Measurements from ENCODE around the gene TMEM232.

TMEM232 gene

GRCh38 chr5:110618941-110619340, 107.5 kb downstream of the TMEM232 start:
- H3K9me3 ChIP-seq (ENCODE audit: control insufficient read depth, insufficient read depth, low read length) = no peaks in the 10 kb centered on the region
- no peaks in the 10 kb centered on the region for H3F3A ChIP-seq (ENCODE audit: control insufficient read depth, insufficient read depth)
- H3K4me2 ChIP-seq (ENCODE audit: low read length) = no peak overlapping the region
- H3K27me3 ChIP-seq (ENCODE audit: control insufficient read depth, low read length) = no peaks in the 10 kb centered on the region
- H3K9me2 ChIP-seq (replicated peaks; ENCODE audit: control insufficient read depth, low read length) = no peaks in the 10 kb centered on the region
- no peak overlapping the region for H3K4me3 ChIP-seq (ENCODE audit: low read length)
- H3K79me2 ChIP-seq (ENCODE audit: control insufficient read depth, low read length) = no peaks in the 10 kb centered on the region
- no peaks in the 10 kb centered on the region for H3K36me3 ChIP-seq (ENCODE audit: control insufficient read depth, low read length)
- H4K20me1 ChIP-seq (ENCODE audit: control insufficient read depth, insufficient read depth, low read depth, low read length) = no peaks in the 10 kb centered on the region
- no peak overlapping the region for H3K27ac ChIP-seq (ENCODE audit: low read depth, low read length)
- TF ChIP-seq CTCF (IDR thresholded peaks at IDR 0.05; ENCODE audit: low read depth, low read length, poor library complexity, severe bottlenecking) = no peak
- H3K4me1 ChIP-seq (ENCODE audit: control insufficient read depth, low read length) = no peaks in the 10 kb centered on the region

- no peaks in the 10 kb centered on the region for H3K27me3 ChIP-seq (ENCODE audit: control insufficient read depth, low read length)
- H3K4me2 ChIP-seq (ENCODE audit: low read length) = no peak overlapping the region
- no peaks in the 10 kb centered on the region for H3K79me2 ChIP-seq (ENCODE audit: control insufficient read depth, low read length)
- H3F3A ChIP-seq (ENCODE audit: control insufficient read depth, insufficient read depth) = no peaks in the 10 kb centered on the region
- no peaks in the 10 kb centered on the region for H3K9me3 ChIP-seq (ENCODE audit: control insufficient read depth, insufficient read depth, low read length)
- H3K4me3 ChIP-seq (ENCODE audit: low read length) = no peak overlapping the region
- no peaks in the 10 kb centered on the region for H3K4me1 ChIP-seq (ENCODE audit: control insufficient read depth, low read length)
- TF ChIP-seq EZH2phosphoT487 (IDR thresholded peaks at IDR 0.05; ENCODE audit: borderline replicate concordance, low read length) = no peak
- TF ChIP-seq CTCF (IDR thresholded peaks at IDR 0.05; ENCODE audit: low read depth, low read length, poor library complexity, severe bottlenecking) = no peak
- no peaks in the 10 kb centered on the region for H4K20me1 ChIP-seq (ENCODE audit: control insufficient read depth, insufficient read depth, low read depth, low read length)
- no peaks in the 10 kb centered on the region for H3K36me3 ChIP-seq (ENCODE audit: control insufficient read depth, low read length)
- no peaks in the 10 kb centered on the region for H3K9me2 ChIP-seq (replicated peaks; ENCODE audit: control insufficient read depth, low read length)
- H3K27ac ChIP-seq (ENCODE audit: low read depth, low read length) = no peak overlapping the region
These were observed 110.5 kb downstream of the TMEM232 start for GRCh38 chr5:110616009-110616408.

GRCh38 chr5:110612794-110613247, 113.7 kb downstream of the TMEM232 start:
- H3K9me3 ChIP-seq (ENCODE audit: control insufficient read depth, insufficient read depth, low read length) = no peaks in the 10 kb centered on the region
- no peak overlapping the region for H3K27ac ChIP-seq (ENCODE audit: low read depth, low read length)
- H4K20me1 ChIP-seq (ENCODE audit: control insufficient read depth, insufficient read depth, low read depth, low read length) = no peaks in the 10 kb centered on the region
- TF ChIP-seq CTCF (IDR thresholded peaks at IDR 0.05; ENCODE audit: low read depth, low read length, poor library complexity, severe bottlenecking) (no peak), EZH2phosphoT487 (IDR thresholded peaks at IDR 0.05; ENCODE audit: borderline replicate concordance, low read length) (no peak)
- no peak overlapping the region for H3K4me3 ChIP-seq (ENCODE audit: low read length)
- H3K4me2 ChIP-seq (ENCODE audit: low read length) = no peak overlapping the region
- no peaks in the 10 kb centered on the region for H3K79me2 ChIP-seq (ENCODE audit: control insufficient read depth, low read length)
- no peaks in the 10 kb centered on the region for H3K36me3 ChIP-seq (ENCODE audit: control insufficient read depth, low read length)
- no peaks in the 10 kb centered on the region for H3K27me3 ChIP-seq (ENCODE audit: control insufficient read depth, low read length)
- H3K9me2 ChIP-seq (replicated peaks; ENCODE audit: control insufficient read depth, low read length) = no peaks in the 10 kb centered on the region
- H3K4me1 ChIP-seq (ENCODE audit: control insufficient read depth, low read length) = no peaks in the 10 kb centered on the region
- H3F3A ChIP-seq (ENCODE audit: control insufficient read depth, insufficient read depth) = no peaks in the 10 kb centered on the region

- Histone ChIP-seq H3K27ac (ENCODE audit: low read depth, low read length) (no peak overlapping the region), H3K27me3 (ENCODE audit: control insufficient read depth, low read length) (no peaks in the 10 kb centered on the region), H3K4me3 (ENCODE audit: low read length) (no peak overlapping the region), H3K9me3 (ENCODE audit: control insufficient read depth, insufficient read depth, low read length) (no peaks in the 10 kb centered on the region), H3K79me2 (ENCODE audit: control insufficient read depth, low read length) (no peaks in the 10 kb centered on the region), H3K9me2 (replicated peaks; ENCODE audit: control insufficient read depth, low read length) (no peaks in the 10 kb centered on the region), H3K4me2 (ENCODE audit: low read length) (no peak overlapping the region), H3F3A (ENCODE audit: control insufficient read depth, insufficient read depth) (no peaks in the 10 kb centered on the region), H3K36me3 (ENCODE audit: control insufficient read depth, low read length) (no peaks in the 10 kb centered on the region), H4K20me1 (ENCODE audit: control insufficient read depth, insufficient read depth, low read depth, low read length) (no peaks in the 10 kb centered on the region), H3K4me1 (ENCODE audit: control insufficient read depth, low read length) (no peaks in the 10 kb centered on the region)
- TF ChIP-seq CTCF (IDR thresholded peaks at IDR 0.05; ENCODE audit: low read depth, low read length, poor library complexity, severe bottlenecking) (no peak), EZH2phosphoT487 (IDR thresholded peaks at IDR 0.05; ENCODE audit: borderline replicate concordance, low read length) (no peak)
These were observed 114.7 kb downstream of the TMEM232 start for GRCh38 chr5:110611817-110612216.
